HG03342 (cell line): ENCODE measurements around the gene PTPRT.
"Not testable (repeated sequence)": the region's sequence is repeated elsewhere in the genome, so short reads cannot be mapped to it uniquely, and the experiment has no call there.

Experiments
- ATAC-seq: cut with Tn5 transposase; IDR thresholded peaks from one replicate; pipeline ENCODE4 v1.9.1; 2021; ENCODE audit warnings: mild to moderate bottlenecking, moderate library complexity; ENCODE audit not compliant: unreplicated experiment

Gene PTPRT

DNA sequence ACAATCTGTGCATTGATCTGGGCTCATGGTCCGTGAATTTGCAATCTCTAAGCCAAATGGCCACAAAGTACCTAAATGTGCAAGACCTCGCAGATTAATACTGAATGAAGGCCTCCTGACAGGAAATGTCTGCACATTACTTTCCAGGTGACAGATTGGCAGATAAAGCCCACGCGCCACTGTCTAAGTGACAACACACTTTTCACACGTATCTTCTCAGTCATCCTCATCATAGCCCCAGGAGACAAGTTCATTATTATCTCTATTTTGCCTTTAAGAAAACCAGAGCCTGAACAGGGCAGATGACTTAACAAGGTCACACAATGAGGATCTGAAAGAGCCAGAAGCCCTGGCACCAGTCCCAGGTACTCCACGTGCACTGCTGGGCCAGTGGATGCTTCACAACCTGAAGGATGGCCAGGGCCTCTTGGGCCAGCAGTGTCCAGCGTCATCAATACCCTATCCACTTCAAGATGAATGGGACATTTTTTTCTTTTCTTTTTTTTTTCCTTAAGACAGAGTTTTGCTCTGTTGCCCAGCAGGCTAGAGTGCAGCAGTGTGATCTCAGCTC, 266.3 kb downstream of the PTPRT start:
- ATAC-seq, result no peak

- no peak for ATAC-seq
Observed at GRCh38 chr20:42920776-42921175, 268.9 kb downstream of the PTPRT start.

DNA sequence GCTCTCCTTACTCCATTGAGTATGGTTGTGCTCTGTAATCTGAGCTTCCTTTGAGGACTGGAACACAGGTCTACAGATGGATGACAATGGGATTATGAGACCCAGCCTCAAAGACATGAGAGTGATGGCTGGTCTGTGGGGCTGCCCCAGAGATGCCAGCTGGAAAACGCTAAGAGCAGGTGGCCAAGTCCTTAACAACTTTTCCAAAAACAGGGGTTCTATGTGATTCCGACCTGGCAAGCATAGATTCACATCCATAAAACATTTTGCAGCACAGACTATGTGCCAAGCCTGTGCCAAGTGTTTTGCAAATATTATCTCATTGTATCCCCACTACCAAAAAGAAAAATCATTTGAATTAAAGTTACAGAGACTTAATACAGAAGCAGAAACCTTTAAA, 270.4 kb downstream of the PTPRT start:
- ATAC-seq, result no peak

GRCh38 chr20:42915081-42915480, 274.6 kb downstream of the PTPRT start:
- ATAC-seq, result no peak

GRCh38 chr20:42914302-42914701, 275.4 kb downstream of the PTPRT start:
- ATAC-seq, result no peak

- ATAC-seq, result not testable (repeated sequence)
Observed at GRCh38 chr20:42910808-42911207, 278.9 kb downstream of the PTPRT start.

GRCh38 chr20:42907730-42908129, 282.0 kb downstream of the PTPRT start:
- no peak for ATAC-seq

GRCh38 chr20:42906120-42906519, 283.6 kb downstream of the PTPRT start:
- no peak for ATAC-seq

GRCh38 chr20:42902509-42902908, 287.2 kb downstream of the PTPRT start:
- ATAC-seq, result no peak

- no peak for ATAC-seq
Observed at GRCh38 chr20:42901689-42902440, 287.8 kb downstream of the PTPRT start.

- ATAC-seq, result not testable (repeated sequence)
Observed at GRCh38 chr20:42900764-42901163, 288.9 kb downstream of the PTPRT start.

GRCh38 chr20:42895020-42895419, 294.7 kb downstream of the PTPRT start:
- ATAC-seq, result no peak

DNA sequence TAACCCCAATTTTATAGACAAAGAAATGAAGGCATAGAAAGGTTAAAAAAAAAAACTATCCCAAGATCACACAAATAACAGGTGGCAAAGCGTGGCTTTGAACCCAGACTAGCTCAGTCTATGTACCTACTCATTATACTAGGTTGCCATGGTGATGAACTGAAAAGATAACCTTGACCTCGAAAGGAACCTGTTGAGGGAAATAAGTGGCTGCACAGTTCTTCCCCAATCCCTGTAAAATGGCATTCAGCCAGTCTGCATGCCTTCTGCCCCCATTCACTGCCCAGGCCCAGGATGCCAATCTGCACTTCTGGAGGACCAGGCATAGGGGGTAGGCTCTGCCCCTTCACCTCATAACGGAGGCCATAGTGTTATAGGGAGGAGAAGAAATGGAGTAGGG, 295.2 kb downstream of the PTPRT start:
- ATAC-seq, result no peak

GRCh38 chr20:42889517-42889916, 300.2 kb downstream of the PTPRT start:
- ATAC-seq, result no peak

GRCh38 chr20:42887281-42887680, 302.4 kb downstream of the PTPRT start:
- no peak for ATAC-seq

GRCh38 chr20:42886801-42887200, 302.9 kb downstream of the PTPRT start:
- ATAC-seq, result no peak

- ATAC-seq, result no peak
Observed at GRCh38 chr20:42886046-42886445, 303.7 kb downstream of the PTPRT start.

DNA sequence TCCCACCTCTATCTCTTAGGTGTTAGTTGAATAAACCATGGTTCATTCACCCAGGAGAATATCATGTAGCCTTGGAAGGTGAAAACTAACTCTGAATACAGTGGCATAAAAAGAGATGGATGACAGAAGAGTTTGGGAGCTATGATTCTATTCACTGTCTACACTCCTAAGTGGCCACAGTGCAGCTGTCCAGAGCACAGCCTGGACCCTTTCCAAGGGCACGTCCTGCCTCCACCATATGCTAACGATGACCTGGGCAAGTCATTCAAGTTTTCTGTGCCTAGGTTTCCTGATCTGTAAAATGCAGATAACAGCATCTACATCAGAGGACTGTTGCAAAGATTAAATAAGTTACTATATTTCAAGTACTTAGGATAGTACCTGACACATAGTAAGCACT, 314.1 kb downstream of the PTPRT start:
- ATAC-seq, result no peak

DNA sequence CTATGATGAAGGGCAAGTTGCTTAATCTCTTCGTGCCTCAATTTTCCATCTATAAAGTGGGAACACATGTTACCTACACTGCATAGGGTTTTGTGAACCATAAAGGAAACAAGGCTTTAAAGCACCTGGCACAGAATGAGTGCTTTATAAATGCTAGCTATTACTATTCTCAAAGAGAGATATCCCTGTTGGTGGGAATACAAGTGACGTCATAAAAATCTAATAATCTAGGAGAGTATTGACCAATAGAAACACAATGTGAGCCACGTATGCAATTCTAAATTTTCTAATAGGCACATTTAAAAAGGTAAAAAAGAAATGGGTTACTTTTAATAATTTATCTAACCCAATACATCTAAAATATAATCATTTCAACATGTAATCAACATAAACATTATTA, 316.4 kb downstream of the PTPRT start:
- ATAC-seq, result no peak

GRCh38 chr20:42864116-42864515, 325.6 kb downstream of the PTPRT start:
- no peak for ATAC-seq

DNA sequence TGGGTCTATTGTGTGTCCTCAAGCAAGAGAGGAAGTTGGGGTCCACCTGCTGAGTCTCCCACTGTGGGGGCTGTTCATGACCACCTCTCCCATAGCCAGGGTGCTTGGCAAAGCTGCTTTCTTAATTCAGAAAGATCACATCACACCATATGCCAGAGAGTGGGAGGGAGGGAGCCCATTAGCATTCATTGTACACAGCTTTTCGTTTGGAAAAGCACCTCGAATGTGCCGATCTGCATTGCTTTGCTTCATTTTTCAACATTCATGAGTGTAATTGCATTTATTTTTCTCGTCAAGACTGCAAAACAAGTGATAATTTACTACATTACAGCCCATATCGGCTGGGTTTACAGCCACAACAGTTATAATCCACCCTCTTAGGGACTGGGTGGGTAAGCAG, 327.3 kb downstream of the PTPRT start:
- ATAC-seq, result no peak

- ATAC-seq, result no peak
Observed at GRCh38 chr20:42857446-42857845, 332.3 kb downstream of the PTPRT start.

DNA sequence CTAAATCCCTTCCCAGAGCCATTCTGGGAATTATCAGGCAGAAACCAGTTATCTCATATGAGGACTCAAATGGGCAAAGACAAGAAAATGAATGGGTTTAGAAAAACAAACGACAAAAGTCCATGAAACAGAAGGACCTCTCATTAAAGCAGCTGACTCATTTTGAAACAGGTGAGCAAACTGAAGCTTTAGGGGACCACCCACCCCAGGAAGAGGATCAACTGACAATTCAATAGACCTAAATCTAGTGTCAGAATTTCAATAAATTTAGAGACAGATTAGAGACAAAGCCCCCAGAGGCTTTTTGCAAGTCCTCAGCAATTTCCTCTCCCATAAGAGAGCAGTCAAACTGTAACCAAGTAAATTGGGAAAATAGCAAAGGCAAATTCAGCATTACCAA, 333.8 kb downstream of the PTPRT start:
- no peak for ATAC-seq
